K562 (cell line): Measurements from ENCODE around the gene TRPC4AP. TPM values are rescaled to one million over a fixed set of nuclear protein-coding genes. Genes with fewer than 3 reads are reported as not detected.

ENCODE experiments used
- BRD9 ChIP-seq: fragments of 450-650 bp; IDR thresholded peaks from 2 replicates; pipeline ENCODE4 v1.6.1; 2018; ENCODE audit warnings: low read depth; ENCODE audit not compliant: partially characterized antibody
- E2F6 ChIP-seq, 2 experiments: IDR thresholded peaks; 2 replicates each; pipeline ENCODE4 v1.6.1; 2011; ENCODE audit warnings: borderline replicate concordance in 1 of 2, control low read depth in 1 of 2, low read depth in 1 of 2, low read length in 1 of 2, mild to moderate bottlenecking in 1 of 2, mixed read lengths in 1 of 2, moderate library complexity in 1 of 2; ENCODE audit not compliant: insufficient read depth in 1 of 2, insufficient read length in 1 of 2, poor library complexity in 1 of 2, severe bottlenecking in 1 of 2; ENCODE audit errors: extremely low read depth in 1 of 2
- ETV1 ChIP-seq: fragments of 450-650 bp; conservative IDR thresholded peaks from 2 replicates; pipeline ENCODE4 v1.6.1; 2016; ENCODE audit warnings: missing genetic modification characterization, control low read depth, low read depth, missing compliant biosample characterization
- HEY1 ChIP-seq: fragments of 250-450 bp; sonication (Bioruptor Pico); IDR thresholded peaks from 2 replicates; pipeline ENCODE4 v1.5.0; 2020; ENCODE audit warnings: mild to moderate bottlenecking, moderate library complexity, borderline replicate concordance
- SIN3A ChIP-seq, 2 experiments: fragments of 150-350 bp in 1 of 2; IDR thresholded peaks; 2 replicates each; pipeline ENCODE4 v1.6.1; 2011 to 2016; ENCODE audit warnings: borderline replicate concordance in 2 of 2, low read depth in 2 of 2, low read length in 2 of 2, mild to moderate bottlenecking in 2 of 2, moderate library complexity in 2 of 2; ENCODE audit not compliant: control insufficient read depth in 1 of 2
- TEAD1 ChIP-seq, 2 experiments: fragments of 450-650 bp in 1 of 2; sonication (generic) in 1 of 2; formaldehyde crosslinking; IDR thresholded peaks; 2 replicates each; pipeline versions ENCODE4 v1.4.0 to v1.8.0; 2020 to 2022; ENCODE audit warnings: mild to moderate bottlenecking in 2 of 2, missing genetic modification reagents in 1 of 2
- ZNF318 ChIP-seq, 2 experiments: fragments of 450-650 bp; IDR thresholded peaks; 2 replicates each; pipeline ENCODE4 v1.6.1; 2016; ENCODE audit warnings: mild to moderate bottlenecking in 2 of 2, borderline replicate concordance in 1 of 2, low read depth in 1 of 2, moderate library complexity in 1 of 2
- polyA plus RNA-seq, 8 experiments: library from polyadenylated mRNA; depleted of rRNA in 4 of 8; stranded (reverse) in 5 of 8; unstranded in 3 of 8; fragments of >200 nt; fragmentation: Nextera tagmentation in 2 of 8; fragmentation: Illumina TruSeq in 1 of 8; extraction: Ambion mirVana in 2 of 8; extraction: Trizol in 1 of 8; gene quantifications; 2 replicates each; pipeline versions ENCODE4 v1.2.1 to v1.2.3, GENCODE V29; 2011 to 2014; ENCODE audit warnings: inconsistent platforms in 1 of 8, missing spikeins in 1 of 8
- total RNA-seq, 7 experiments: library from RNA; depleted of rRNA in 6 of 7; stranded (reverse); fragments of >200 nt in 6 of 7; fragmentation: Illumina TruSeq in 2 of 7; extraction: Trizol in 2 of 7; gene quantifications; 2 replicates each; pipeline versions ENCODE4 v1.2.1 to v1.2.3, GENCODE V29; 2011 to 2021; ENCODE audit warnings: low replicate concordance in 1 of 7
- TF ChIP-seq, protein P1 (sequence below): fragments of 250-450 bp; sonication (Bioruptor Pico); IDR thresholded peaks from 2 replicates; pipeline ENCODE4 v1.5.0; 2021; ENCODE audit warnings: mild to moderate bottlenecking, moderate library complexity
- TF ChIP-seq, protein P2 (sequence below): fragments of 450-650 bp; IDR thresholded peaks from 2 replicates; pipeline ENCODE4 v1.6.1; 2017; ENCODE audit warnings: antibody characterized with exemption

TRPC4AP gene
- total and polyA plus RNA-seq, 9 of the 15 experiments (the other 6 are each of a cell fraction or from before 2014, with no cell fraction given): 2.3 to 70.3 (median 33.3) TPM

DNA sequence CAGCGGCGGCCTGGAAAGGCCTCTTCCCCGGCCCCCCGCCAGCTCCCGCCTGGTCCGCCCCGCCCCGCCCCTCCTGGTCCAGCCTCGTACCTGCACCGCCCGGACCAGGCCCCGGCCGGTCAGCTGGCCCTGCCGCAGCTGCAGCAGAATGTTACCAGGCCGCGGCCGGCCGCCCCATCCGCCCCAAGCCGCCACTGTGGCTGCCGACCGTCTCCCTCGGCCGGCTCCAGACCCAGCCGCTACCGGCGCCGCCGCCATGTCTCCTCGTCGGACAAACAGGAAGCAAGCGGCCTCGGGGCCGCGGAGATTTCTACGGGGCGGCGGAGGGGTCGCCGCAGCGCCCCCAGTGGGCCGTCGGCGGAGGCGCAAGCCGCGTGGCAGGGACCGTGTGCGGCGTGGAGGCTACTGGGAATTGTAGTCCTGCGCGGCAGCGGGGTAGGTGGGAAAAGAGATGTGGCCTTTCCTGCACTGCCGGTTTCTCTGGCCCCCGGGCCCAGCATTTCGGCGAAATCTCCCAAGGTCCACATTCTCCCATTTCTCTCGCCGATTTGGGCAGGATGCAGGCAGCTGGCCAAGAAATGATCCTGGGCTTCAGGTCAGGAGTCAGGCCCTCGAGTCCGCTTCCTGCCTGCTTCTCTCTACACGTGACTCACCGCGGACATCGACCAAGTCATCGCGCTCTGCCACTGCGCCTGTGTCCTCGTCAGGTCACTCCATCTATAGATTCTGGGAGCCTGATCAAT lies at the start of gene TRPC4AP (continued):
- no peak for TF ChIP-seq ZNF318 (IDR thresholded peaks at IDR 0.05; ENCODE audit: borderline replicate concordance in 1 of 2, low read depth in 1 of 2)
- TF ChIP-seq E2F6 (IDR thresholded peaks at IDR 0.05; ENCODE audit: borderline replicate concordance in 1 of 2, extremely low read depth in 1 of 2, insufficient read depth in 1 of 2, insufficient read length in 1 of 2, low read depth in 1 of 2, low read length in 1 of 2, poor library complexity in 1 of 2, severe bottlenecking in 1 of 2): peak; percentile 97 to 98
- TF ChIP-seq, protein P1, sequence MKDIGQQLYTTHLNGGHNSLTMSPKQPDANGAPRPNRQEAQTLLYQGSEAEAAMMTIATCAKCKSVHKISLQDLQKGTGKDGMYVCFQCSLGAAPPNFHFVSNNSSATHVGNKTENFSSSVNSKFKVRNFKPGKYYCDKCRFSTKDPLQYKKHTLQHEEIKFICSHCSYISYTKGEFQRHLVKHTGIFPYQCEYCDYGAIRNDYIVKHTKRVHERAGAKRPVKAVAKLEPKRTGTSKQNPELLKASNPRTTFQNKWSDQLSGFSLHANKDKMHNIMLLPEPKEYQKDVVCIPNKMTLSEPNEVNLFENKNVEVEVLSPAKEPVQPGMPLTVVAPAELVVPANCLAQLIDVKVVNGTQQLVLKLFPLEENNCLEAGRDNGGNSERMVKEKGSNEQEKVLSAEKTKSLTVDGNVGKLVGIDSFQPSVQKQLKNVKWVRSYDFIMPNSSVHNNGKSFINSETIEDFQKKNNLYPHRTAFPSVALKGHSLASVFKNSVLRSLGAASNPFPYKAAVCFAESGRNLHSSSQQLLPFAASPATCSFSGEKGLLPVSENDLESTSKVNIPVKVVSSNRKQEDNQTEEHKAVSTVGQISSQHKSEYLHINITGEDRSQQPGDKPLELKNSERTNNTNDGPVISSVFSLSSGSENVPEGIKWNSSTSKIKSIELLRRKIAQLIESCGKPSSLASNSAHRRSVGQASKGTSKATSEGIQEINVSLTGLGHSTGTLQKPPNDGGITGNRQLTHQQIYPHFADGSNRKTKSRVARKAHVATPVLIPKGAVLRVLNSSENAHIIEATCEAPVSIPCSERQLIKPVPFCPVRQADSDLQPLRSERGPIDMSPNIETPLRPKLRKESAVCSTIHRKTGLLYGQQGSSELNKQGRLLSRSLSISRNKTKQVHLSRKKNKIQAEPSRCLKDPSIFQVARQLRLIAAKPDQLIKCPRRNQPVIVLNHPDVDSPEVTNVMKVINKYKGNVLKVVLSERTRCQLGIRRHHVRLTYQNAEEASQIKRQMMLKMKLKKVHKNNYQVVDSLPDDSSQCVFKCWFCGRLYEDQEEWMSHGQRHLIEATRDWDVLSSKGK (CRISPR knock-in tag): no peak
- TF ChIP-seq, protein P2, sequence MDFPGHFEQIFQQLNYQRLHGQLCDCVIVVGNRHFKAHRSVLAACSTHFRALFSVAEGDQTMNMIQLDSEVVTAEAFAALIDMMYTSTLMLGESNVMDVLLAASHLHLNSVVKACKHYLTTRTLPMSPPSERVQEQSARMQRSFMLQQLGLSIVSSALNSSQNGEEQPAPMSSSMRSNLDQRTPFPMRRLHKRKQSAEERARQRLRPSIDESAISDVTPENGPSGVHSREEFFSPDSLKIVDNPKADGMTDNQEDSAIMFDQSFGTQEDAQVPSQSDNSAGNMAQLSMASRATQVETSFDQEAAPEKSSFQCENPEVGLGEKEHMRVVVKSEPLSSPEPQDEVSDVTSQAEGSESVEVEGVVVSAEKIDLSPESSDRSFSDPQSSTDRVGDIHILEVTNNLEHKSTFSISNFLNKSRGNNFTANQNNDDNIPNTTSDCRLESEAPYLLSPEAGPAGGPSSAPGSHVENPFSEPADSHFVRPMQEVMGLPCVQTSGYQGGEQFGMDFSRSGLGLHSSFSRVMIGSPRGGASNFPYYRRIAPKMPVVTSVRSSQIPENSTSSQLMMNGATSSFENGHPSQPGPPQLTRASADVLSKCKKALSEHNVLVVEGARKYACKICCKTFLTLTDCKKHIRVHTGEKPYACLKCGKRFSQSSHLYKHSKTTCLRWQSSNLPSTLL: no peak
- peak; percentile 58 to 96; a peak in 1 of 4 replicates for TF ChIP-seq SIN3A (IDR thresholded peaks at IDR 0.05; ENCODE audit: borderline replicate concordance in 2 of 2, control insufficient read depth in 1 of 2, low read depth in 2 of 2, low read length in 2 of 2)
- TF ChIP-seq BRD9: no peak
- no peak for TF ChIP-seq HEY1 (CRISPR knock-in tag)
- peak in 1 of 2 experiments; percentile 17; a peak in 2 of 4 replicates for TF ChIP-seq TEAD1 (CRISPR knock-in tag; IDR thresholded peaks at IDR 0.05)
- peak; percentile 83 for TF ChIP-seq ETV1 (tag)
